HPDE6-E6E7 (cell line): ENCODE measurements around the gene CD99L2.
A peak's percentile ranks its signal among the peaks of the same experiment; 100 is the strongest.

Experiments used
- DNase-seq: peaks from one replicate; pipeline ENCODE4 v3.0.0; 2011; ENCODE audit warnings: missing footprints; ENCODE audit errors: extremely low spot score

The CD99L2 gene

GRCh38 chrX:150763303-150763797, 135.1 kb downstream of the CD99L2 start:
- no peak for DNase-seq

DNA sequence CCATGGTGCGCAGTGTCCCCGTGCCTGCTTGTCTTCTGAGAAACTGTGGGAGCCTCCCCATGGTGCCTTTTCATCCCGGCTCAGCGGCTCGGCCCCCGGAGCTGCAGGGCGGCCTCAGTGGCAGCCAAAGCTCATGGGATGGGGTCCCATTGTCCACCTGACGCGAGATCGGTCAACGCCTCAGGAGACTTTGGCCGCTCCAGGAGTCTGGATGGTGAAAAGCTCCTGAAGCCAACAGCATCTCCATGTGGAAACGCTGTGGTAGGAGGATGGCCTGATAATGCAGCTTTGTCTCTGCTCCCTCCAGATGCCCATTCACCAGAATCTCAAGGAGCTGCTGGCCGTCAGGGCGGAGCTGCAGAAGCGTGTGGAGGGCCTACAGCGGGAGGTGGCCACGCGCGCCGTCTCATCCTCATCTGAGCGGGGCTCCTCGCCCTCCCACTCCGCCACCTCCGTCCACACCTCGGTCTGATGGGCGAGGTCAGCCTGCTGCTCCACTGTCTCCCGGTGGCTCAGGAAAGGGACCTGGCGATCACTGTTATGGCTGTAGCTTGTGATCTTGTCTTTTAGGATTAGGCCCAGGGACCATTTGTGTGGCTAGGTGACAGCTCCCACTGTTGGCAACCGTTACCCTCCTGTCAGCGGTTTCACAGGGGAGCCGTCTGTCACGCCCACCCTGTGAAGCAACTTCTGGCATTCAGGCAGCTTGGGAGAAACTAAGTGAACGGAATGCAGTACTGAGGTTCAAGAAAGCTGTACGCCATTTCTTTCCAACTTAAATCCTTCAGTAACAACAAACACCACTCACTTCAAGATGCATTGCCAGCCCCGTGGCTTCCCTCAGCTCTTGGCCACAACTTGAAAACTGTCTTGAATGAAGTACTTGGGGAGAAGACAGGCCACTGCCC, 136.0 kb downstream of the CD99L2 start:
- DNase-seq = no peak

- DNase-seq = no peak
These were observed 136.7 kb downstream of the CD99L2 start for GRCh38 chrX:150761819-150762216.

DNA sequence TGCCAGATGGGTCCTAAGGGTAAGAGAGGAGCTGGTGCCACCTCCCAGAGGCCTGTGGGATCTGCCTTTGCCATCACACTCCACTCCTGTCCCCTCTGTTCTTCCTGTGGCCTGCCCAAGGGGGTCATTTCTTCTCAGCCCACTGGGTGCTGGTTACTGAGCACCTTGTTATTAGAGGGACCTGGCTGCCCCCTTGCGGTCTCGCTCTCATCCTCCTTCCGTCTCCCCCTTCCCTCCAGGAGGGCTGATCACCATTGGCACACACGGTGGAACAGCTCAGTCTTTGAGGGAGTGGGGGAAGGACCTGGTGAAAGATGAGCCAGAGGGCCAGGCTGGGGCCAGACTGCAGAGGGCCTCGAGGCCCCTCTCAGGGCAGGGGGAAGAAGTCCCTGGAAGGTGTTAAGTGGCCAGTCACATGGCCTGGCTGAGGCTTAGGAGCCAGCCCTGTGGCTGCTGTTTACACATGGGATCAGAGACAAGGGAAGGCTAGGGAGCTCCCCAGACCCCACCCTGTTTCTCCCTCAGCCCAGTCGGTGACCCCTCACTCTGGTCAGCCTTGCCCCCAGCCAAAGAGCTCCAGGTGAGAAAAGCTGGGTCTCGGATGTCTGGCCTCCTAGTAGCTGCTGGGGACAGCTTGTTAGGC, 137.2 kb downstream of the CD99L2 start:
- no peak for DNase-seq

DNA sequence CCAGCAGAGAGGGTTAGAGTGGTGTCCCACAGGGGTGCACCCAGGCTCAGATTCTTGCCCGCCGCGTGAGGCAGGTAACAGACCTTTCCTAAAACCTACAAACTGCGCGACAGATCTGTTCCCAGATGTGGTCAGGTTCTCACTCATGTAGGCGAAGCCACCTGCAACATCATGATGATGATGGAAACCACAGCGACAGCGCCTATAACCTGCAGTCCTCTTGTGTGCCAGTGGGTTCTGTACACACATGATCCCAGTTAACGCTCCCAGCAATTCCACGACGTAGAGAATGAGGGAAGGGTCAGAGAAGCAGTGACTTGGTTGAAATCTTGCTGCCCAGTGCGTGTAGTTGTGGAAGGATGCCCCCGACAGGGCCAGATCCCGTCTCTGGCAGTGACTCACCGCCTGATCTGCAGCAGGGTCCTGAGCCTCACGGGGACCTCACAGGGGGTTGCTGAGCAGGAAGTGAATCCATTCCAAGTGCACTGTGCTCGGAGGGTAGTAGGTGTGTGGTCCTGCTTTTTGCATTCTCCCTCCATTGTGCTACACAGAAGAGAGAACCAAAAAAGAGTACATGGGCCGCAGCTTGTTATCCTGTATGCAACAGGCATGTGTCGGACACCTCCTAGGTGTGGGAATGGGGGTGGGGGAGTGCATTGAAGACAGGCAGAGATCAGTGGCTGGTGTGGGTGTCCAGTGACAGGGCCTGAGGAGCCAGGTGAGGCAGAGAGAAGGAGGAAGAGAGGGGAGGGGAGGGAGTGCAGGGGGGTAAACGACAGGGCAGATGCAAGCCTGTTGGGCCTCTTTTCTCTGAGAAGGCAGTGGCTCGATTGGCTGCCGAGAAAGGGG, 138.7 kb downstream of the CD99L2 start:
- no peak for DNase-seq

DNA sequence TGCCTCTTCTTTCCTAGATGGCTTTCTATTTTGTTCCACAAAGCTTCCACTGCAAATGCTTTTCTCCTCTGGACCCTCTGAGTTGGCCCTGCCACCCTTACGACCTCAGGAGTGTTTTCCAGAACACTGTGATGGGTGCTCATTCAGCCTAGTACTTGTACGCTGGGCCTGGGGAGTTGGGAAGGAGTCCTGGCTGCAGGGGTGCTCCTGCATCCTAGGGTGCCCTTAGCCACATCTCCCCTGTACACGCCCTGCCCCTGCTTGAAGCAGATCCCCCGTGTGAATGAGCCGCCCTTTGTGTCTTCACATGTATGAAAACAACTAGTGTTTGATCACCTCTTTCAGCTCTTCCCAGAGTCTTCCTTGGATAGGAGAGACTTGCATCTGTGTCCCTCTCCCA, 141.1 kb downstream of the CD99L2 start:
- no peak for DNase-seq

DNA sequence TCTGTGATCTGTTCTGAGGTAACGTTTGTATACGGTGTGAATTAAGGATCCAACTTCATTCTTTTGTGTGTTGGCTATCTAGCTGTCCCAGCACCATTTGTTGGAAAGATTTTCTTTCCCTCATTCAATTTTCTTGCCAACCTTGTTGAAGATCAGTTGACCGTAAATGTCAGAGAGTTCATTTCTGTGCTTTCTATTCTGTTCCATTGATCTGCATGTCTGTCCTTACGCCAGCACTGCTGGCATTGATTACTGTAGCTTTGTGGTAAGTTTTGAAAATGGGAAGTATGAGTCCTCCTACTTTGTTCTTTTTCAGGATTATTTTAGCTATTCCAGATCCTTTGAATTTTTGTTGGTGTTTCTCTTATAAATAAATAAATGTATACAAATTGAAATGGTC, 144.5 kb downstream of the CD99L2 start:
- DNase-seq = no peak

- DNase-seq = no peak
These were observed 145.1 kb downstream of the CD99L2 start for GRCh38 chrX:150753357-150753756.

DNA sequence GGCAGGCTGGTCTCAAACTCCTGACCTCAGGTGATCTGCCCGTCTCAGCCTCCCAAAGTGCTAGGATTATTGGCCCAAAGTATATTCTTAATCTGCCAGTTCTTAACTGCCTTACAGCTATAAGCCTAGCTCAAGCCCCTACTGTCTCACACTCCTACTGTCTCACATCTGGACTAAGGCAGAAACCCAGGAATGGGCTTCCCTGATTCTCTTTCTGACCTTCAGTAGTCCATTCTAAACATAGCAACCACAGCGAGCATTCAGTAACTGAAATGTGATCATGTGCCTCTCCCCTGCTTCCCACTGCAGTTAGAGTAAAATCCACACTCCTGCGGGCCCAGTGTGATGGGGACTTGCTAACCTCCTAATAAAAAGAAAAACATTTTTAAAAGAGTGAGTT, 146.3 kb downstream of the CD99L2 start:
- no peak for DNase-seq

GRCh38 chrX:150736475-150736874, 162.0 kb downstream of the CD99L2 start:
- DNase-seq = no peak

DNA sequence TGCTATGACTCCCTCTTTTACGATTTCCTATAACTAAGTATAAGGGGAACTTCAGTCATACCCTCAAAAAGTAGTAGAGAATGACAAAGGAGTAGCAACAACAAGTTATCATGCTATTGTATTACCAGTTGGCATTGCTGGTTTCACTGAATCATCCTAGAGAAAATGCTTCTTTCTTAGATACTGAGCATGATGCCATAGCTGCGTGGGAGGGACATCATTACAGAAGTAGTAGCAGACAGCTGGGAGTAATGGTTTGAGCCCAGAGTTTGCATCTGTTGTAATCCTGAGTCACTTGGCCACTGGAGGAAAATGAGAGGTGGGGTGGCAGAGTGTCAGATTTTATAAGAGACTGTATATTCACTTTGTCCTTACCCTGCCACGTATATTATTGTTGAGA, 166.7 kb downstream of the CD99L2 start:
- DNase-seq = peak; percentile 27

GRCh38 chrX:150730719-150731118, 167.7 kb downstream of the CD99L2 start:
- DNase-seq = no peak

DNA sequence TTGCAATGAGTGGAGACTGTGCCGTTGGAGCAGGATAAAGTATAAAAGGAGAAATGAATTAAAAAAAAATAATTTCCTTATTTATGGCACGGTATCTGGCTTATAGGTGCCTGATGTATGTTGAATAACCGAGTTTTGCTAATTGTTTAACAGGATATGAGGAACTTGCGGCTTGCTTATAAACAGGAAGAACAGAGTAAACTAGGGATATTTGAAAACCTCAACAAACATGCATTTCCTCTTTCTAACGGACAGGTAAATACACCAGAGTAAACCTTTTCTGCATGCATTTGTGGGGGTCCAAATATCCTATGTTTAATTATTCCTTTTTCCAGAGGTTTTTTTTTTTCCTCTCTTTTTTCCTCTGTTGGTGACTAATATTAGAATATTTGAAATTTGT, 168.5 kb downstream of the CD99L2 start:
- no peak for DNase-seq

- no peak for DNase-seq
These were observed 178.8 kb downstream of the CD99L2 start for GRCh38 chrX:150719621-150720020.
